Sigmoid colon (tissue), 4 donors: ENCODE results near the gene JMJD1C.

Source experiments
- CTCF ChIP-seq, 4 experiments: fragments of 450-650 bp in 3 of 4; fragments of 200-600 bp in 1 of 4; IDR thresholded peaks; one replicate each; pipeline ENCODE4 v1.5.1; 2016 to 2019; ENCODE audit warnings: antibody characterized with exemption in 4 of 4, mild to moderate bottlenecking in 3 of 4, moderate library complexity in 2 of 4
- POLR2A ChIP-seq, 2 donors: fragments of 450-650 bp; IDR thresholded peaks; one replicate each; pipeline ENCODE4 v1.6.1; 2016; ENCODE audit warnings: antibody characterized with exemption in 2 of 2, mild to moderate bottlenecking in 2 of 2, moderate library complexity in 2 of 2
- POLR2AphosphoS5 ChIP-seq, 4 donors: sonication (generic); formaldehyde crosslinking; IDR thresholded peaks; one replicate each; pipeline ENCODE4 v1.6.1; 2017; ENCODE audit warnings: antibody characterized with exemption in 4 of 4

GRCh38 chr10:63423494-63423893 is 42.3 kb downstream of the JMJD1C start:
- TF ChIP-seq CTCF (IDR thresholded peaks at IDR 0.05) (no peak), POLR2A (IDR thresholded peaks at IDR 0.05) (no peak), POLR2AphosphoS5 (IDR thresholded peaks at IDR 0.05) (no peak)
